Endothelial cell of umbilical vein (primary cell): Measurements from ENCODE around the gene STK32C. TPM values are rescaled to one million over a fixed set of nuclear protein-coding genes. Genes with fewer than 3 reads are reported as not detected.

Experiments
- BruUV-seq: library from RNA; stranded (reverse); fragments of 400-500 nt; replicated peaks from 2 replicates; lab custom pipeline; 2021; lab: Mats Ljungman, UMichigan
- CTCF ChIA-PET: fragments of 300-600, 350-600 bp; sonication (Branson Sonifier 250); formaldehyde crosslinking; loops from one replicate; lab custom pipeline; 2021; ENCODE audit warnings: antibody characterized with exemption, inconsistent platforms; lab: Charles Lee
- POLR2A ChIA-PET: fragments of 300-600, 350-600 bp; sonication (Branson Sonifier 250); formaldehyde crosslinking; loops from one replicate; lab custom pipeline; 2021; ENCODE audit warnings: antibody characterized with exemption, inconsistent platforms; lab: Charles Lee
- DNase-seq: peaks from one replicate; pipeline ENCODE4 v3.0.0-alpha.2; 2011; ENCODE audit warnings: low read depth, low spot score
- FAIRE-seq: peaks from 2 replicates; lab custom pipeline; 2011; peaks lifted over from hg19 to GRCh38; lab: Jason Lieb, UNC
- H2AFZ ChIP-seq: 2 replicates; pipeline ENCODE4 v1.6.0; 2012; ENCODE audit warnings: low read depth, low read length, control low read depth, inconsistent platforms
- H3K27ac ChIP-seq: 2 replicates; pipeline ENCODE4 v1.5.1; 2011; ENCODE audit warnings: low read depth, mild to moderate bottlenecking, control low read depth, low read length, moderate library complexity; ENCODE audit not compliant: insufficient read depth
- H3K27me3 ChIP-seq, 2 experiments: 2 replicates each; pipeline versions ENCODE4 v1.6.0 to v1.6.1; 2011; ENCODE audit warnings: low read length in 2 of 2, mixed read lengths in 1 of 2; ENCODE audit not compliant: control insufficient read depth in 2 of 2, insufficient read depth in 2 of 2
- H3K36me3 ChIP-seq, 2 experiments: 2 replicates in 1 of 2; 3 replicates in 1 of 2; pipeline ENCODE4 v1.5.1; 2011; ENCODE audit warnings: low read length in 2 of 2, mild to moderate bottlenecking in 1 of 2, moderate library complexity in 1 of 2; ENCODE audit not compliant: control insufficient read depth in 2 of 2, insufficient read depth in 2 of 2; ENCODE audit errors: extremely low read depth in 1 of 2
- H3K4me1 ChIP-seq: 3 replicates; pipeline ENCODE4 v1.5.1; 2011; ENCODE audit warnings: mild to moderate bottlenecking, low read length; ENCODE audit not compliant: control insufficient read depth, insufficient read depth; ENCODE audit errors: extremely low read depth
- H3K4me2 ChIP-seq: 2 replicates; pipeline ENCODE4 v1.6.1; 2011; ENCODE audit warnings: low read length, control low read depth, mixed read lengths; ENCODE audit not compliant: insufficient read depth
- H3K4me3 ChIP-seq, 3 experiments: fragments of 200-600 bp in 1 of 3; sonication (generic), shearing (Covaris generic) in 1 of 3; replicated peaks in 1 of 3; 2 replicates each; pipeline ENCODE4 v1.5.1; 2011 to 2016; ENCODE audit warnings: control low read depth in 3 of 3, low read length in 3 of 3, mild to moderate bottlenecking in 2 of 3, inconsistent platforms in 1 of 3, low read depth in 1 of 3, moderate library complexity in 1 of 3; ENCODE audit not compliant: insufficient read depth in 1 of 3
- H3K79me2 ChIP-seq: 2 replicates; pipeline ENCODE4 v1.6.0; 2012; ENCODE audit warnings: low read length, inconsistent platforms; ENCODE audit not compliant: control insufficient read depth, insufficient read depth
- H3K9ac ChIP-seq: replicated peaks from 2 replicates; pipeline ENCODE3; 2011; ENCODE audit warnings: low read length, control low read depth; ENCODE audit not compliant: insufficient read depth; ENCODE audit errors: extremely low read depth
- H3K9me1 ChIP-seq: replicated peaks from 3 replicates; pipeline ENCODE4 v1.6.0; 2011; ENCODE audit warnings: mild to moderate bottlenecking, low read length; ENCODE audit not compliant: control insufficient read depth, insufficient read depth; ENCODE audit errors: extremely low read depth
- H3K9me3 ChIP-seq: replicated peaks from 2 replicates; pipeline ENCODE4 v1.5.1; 2012; ENCODE audit warnings: low read length, inconsistent platforms; ENCODE audit not compliant: control insufficient read depth, insufficient read depth
- H4K20me1 ChIP-seq: replicated peaks from 2 replicates; pipeline ENCODE3; 2011; ENCODE audit warnings: mild to moderate bottlenecking, low read length; ENCODE audit not compliant: control insufficient read depth, insufficient read depth; ENCODE audit errors: extremely low read depth
- EZH2 ChIP-seq: IDR thresholded peaks from 2 replicates; pipeline ENCODE4 v1.6.1; 2012; ENCODE audit warnings: borderline replicate concordance, low read depth, mild to moderate bottlenecking, moderate library complexity, low read length, inconsistent platforms; ENCODE audit not compliant: severe bottlenecking
- FOS ChIP-seq: IDR thresholded peaks from 2 replicates; pipeline ENCODE4 v1.6.1; 2011; ENCODE audit warnings: mild to moderate bottlenecking, low read length, moderate library complexity, borderline replicate concordance; ENCODE audit not compliant: insufficient read depth
- GATA2 ChIP-seq: IDR thresholded peaks from 2 replicates; pipeline ENCODE4 v1.7.0; 2011; ENCODE audit warnings: low read depth, mild to moderate bottlenecking, moderate library complexity, mixed read lengths, low read length; ENCODE audit not compliant: insufficient read length, insufficient read depth
- JUN ChIP-seq: IDR thresholded peaks from 2 replicates; pipeline ENCODE4 v1.6.1; 2011; ENCODE audit warnings: borderline replicate concordance, low read depth; ENCODE audit not compliant: insufficient read length, insufficient read depth
- MAX ChIP-seq: IDR thresholded peaks from 2 replicates; pipeline ENCODE4 v1.6.1; 2011; ENCODE audit not compliant: insufficient read depth, insufficient read length
- MYC ChIP-seq: IDR thresholded peaks from one replicate; pipeline ENCODE4 v1.6.1; 2011; ENCODE audit warnings: mild to moderate bottlenecking, low read depth, low read length
- POLR2A ChIP-seq: IDR thresholded peaks from 2 replicates; pipeline ENCODE4 v1.6.1; 2012; ENCODE audit warnings: low read depth, mild to moderate bottlenecking, control low read depth, low read length
- POLR2AphosphoS5 ChIP-seq: IDR thresholded peaks from 2 replicates; pipeline ENCODE4 v1.6.1; 2012; ENCODE audit warnings: low read depth, mild to moderate bottlenecking, control low read depth, low read length, moderate library complexity; ENCODE audit not compliant: insufficient read depth
- dilution Hi-C: fragments of 300-500 bp; cut with MboI; formaldehyde crosslinking; loops from one replicate; pipeline ENCODE4 v1.15.0; 2019; ENCODE audit warnings: low sequenced_read_pairs; ENCODE audit not compliant: extremely low pct_ligation_motif_present
- intact Hi-C: fragments of 100-400 bp; cut with micrococcal nuclease; formaldehyde crosslinking; loops from one replicate; pipeline ENCODE4 v1.10.0; 2022
- polyA plus RNA-seq, 4 experiments: library from polyadenylated mRNA; depleted of rRNA in 3 of 4; stranded (reverse) in 3 of 4; unstranded in 1 of 4; fragments of >200 nt; gene quantifications; 2 replicates each; pipeline versions ENCODE4 v1.2.1 to v1.2.3, GENCODE V29; 2011 to 2012; ENCODE audit warnings: missing spikeins in 1 of 4
- total RNA-seq: library from RNA; stranded (reverse); gene quantifications from 2 replicates; pipeline ENCODE4 v1.2.3, GENCODE V29; 2021
- TF ChIP-seq, protein P1 (sequence below), 2 donors: IDR thresholded peaks; 1 replicate in 1 of 2; 2 replicates in 1 of 2; pipeline ENCODE4 v1.5.1; 2011; ENCODE audit warnings: low read length in 2 of 2, mild to moderate bottlenecking in 2 of 2, moderate library complexity in 2 of 2, control low read depth in 1 of 2, inconsistent platforms in 1 of 2, low read depth in 1 of 2; ENCODE audit not compliant: insufficient read depth in 1 of 2; ENCODE audit errors: extremely low read depth in 1 of 2

STK32C gene
- total and polyA plus RNA-seq, 2 donors (not counting 3 experiments of a cell fraction or from before 2014, with no cell fraction given) = 5.4 to 14.1 TPM

DNA sequence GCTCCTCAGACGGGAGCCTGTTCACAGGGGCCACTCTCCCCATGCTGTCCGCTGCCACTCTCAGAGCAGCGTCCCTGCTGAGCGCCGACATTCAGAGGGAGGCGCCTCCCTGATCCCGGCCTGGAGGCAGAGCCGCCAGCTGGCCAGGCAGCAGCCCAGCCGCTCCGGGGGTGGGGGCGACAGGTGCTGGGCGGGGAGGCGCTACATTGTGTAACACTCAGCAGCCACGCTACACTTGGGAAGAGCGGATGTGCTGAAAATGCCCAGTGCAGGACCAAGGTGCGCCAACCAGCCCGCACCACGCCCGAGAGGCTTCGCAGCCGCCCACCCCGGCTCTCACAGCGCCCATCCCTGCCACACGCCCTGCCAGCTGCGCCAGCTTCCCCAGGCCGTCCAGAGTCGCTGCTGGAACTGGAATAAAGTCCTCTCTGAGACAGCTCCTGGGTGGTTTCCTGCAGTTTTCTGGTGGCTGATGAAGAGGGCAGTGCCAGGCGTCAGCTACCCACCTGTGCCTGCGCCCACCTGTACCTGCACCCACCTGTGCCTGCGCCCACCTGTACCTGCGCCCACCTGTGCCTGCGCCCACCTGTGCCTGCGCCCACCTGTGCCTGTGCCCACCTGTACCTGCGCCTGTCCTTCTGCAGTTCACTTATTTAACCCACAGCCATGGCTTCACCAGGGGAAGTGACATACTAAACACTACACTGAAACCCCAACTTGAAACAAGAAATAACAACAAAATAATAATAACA lies 25.7 kb downstream of the STK32C start:
- dilution Hi-C loops (no loop called here), intact Hi-C loops (no loop called here)
- Histone ChIP-seq H3K36me3 (no peaks in the 10 kb centered on the region), H4K20me1 (no peaks in the 10 kb centered on the region), H3K9me1 (no peaks in the 10 kb centered on the region), H3K4me1 (no peaks in the 10 kb centered on the region), H3K9ac (no peak overlapping the region), H3K4me2 (no peak overlapping the region), H3K27ac (no peak overlapping the region), H3K4me3 (no peak overlapping the region), H2AFZ (no peak overlapping the region), H3K79me2 (no peaks in the 10 kb centered on the region), H3K27me3 (no peaks in the 10 kb centered on the region), H3K9me3 (no peaks in the 10 kb centered on the region)
- DNase-seq (no peak), FAIRE-seq (no peak)
- TF ChIP-seq POLR2A (no peak), GATA2 (no peak), MYC (no peak), JUN (no peak), MAX (no peak), EZH2 (no peak), FOS (no peak), POLR2AphosphoS5 (no peak)
- TF ChIP-seq, protein P1, sequence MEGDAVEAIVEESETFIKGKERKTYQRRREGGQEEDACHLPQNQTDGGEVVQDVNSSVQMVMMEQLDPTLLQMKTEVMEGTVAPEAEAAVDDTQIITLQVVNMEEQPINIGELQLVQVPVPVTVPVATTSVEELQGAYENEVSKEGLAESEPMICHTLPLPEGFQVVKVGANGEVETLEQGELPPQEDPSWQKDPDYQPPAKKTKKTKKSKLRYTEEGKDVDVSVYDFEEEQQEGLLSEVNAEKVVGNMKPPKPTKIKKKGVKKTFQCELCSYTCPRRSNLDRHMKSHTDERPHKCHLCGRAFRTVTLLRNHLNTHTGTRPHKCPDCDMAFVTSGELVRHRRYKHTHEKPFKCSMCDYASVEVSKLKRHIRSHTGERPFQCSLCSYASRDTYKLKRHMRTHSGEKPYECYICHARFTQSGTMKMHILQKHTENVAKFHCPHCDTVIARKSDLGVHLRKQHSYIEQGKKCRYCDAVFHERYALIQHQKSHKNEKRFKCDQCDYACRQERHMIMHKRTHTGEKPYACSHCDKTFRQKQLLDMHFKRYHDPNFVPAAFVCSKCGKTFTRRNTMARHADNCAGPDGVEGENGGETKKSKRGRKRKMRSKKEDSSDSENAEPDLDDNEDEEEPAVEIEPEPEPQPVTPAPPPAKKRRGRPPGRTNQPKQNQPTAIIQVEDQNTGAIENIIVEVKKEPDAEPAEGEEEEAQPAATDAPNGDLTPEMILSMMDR (IDR thresholded peaks at IDR 0.05; ENCODE audit: extremely low read depth in 1 of 2, insufficient read depth in 1 of 2, low read depth in 1 of 2, low read length in 2 of 2) = no peak
- no TSS peak for BruUV-seq
- ChIA-PET POLR2A (no interaction called here), CTCF (no interaction called here)
